Measurements from ENCODE around the gene MICA.

The MICA gene

GRCh38 chr6:31462026-31462963, 58.9 kb downstream of the MICA start:
- no peak for DNase-seq

GRCh38 chr6:31462964-31463870, 59.8 kb downstream of the MICA start:
- DNase-seq, result peak; percentile 54 to 79 (median 68)

DNA sequence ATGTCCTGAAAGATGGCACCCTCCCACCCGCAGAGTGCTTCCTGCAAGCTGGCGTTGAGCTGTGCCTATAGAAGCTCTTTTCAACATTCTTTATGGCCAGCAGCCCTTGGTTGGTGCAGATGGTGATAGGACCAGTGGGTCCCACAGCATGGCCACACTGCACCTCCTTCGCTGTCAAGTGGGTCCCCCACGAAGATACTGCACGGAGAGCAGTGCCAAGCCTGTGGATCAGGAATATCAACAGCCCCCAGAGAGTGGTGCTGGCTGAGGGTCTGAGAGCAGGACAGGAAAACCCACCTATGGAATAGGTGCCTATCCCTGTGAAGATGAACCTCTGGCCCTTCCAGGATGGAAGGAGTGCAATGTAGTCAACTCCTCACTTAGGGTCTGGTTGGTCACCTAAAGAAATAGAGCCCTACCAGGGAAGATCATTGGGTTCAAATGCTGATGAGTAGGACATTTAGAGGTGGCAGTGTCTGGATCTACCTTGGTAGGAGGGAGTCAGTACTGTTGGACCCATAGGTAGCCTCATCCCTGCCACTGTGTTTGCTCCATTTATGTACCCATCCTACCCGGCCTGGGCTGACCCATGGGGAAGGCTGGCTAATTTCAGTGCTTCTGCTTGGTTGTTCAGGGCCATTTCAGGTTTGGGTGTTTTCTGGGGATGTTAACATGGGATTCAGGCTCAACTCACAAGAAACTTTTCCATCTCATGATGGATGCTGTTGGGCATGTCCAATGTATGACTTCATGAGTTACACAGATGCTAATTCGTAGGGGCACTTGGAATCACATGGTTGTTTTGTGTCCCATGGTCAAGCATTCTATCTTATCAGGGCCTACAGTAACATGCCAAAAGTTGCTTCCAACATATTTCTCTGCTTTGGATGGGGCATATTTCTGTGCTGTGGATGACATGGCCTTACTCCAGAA, 61.1 kb downstream of the MICA start:
- no peak for DNase-seq
